ENCODE results near the gene MAVS. TPM values are rescaled to one million over a fixed set of nuclear protein-coding genes. Genes with fewer than 3 reads are reported as not detected.
A peak's percentile ranks its signal among the peaks of the same experiment; 100 is the strongest.

The MAVS gene
- total RNA-seq, 1 experiment from 2014 or later, result 23.4 TPM

DNA sequence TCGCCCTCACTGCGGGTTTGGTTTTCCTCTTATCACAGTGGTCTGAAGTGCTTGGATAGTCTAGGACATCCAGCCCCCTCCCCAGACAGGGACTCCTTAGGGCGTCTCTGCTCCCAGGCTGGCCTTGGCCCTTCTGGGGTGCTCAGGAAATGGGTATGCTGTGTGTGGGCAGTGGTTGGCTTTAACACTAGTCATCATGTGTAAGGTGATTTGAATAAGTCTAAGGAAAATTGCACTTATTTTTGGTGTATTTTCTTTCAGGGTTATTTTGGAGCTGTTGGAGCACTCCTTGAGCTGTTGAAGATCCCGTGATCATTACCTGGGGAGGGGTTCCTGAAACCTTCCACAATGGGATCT lies 76.3 kb downstream of the MAVS start:
- Mint-ChIP-seq H3K27me3 (ENCODE audit: low read depth) (no peaks in the 10 kb centered on the region), H3K36me3 (peaks cover 52% of the 10 kb centered on the region), H3K4me3 (no peak overlapping the region), H3K9me3 (no peaks in the 10 kb centered on the region), H3K27ac (peak overlapping the region; percentile 82; the same call in 1 of the 2 replicates), H3K4me1 (peaks cover 30% of the 10 kb centered on the region)
- TF ChIP-seq, protein P1, sequence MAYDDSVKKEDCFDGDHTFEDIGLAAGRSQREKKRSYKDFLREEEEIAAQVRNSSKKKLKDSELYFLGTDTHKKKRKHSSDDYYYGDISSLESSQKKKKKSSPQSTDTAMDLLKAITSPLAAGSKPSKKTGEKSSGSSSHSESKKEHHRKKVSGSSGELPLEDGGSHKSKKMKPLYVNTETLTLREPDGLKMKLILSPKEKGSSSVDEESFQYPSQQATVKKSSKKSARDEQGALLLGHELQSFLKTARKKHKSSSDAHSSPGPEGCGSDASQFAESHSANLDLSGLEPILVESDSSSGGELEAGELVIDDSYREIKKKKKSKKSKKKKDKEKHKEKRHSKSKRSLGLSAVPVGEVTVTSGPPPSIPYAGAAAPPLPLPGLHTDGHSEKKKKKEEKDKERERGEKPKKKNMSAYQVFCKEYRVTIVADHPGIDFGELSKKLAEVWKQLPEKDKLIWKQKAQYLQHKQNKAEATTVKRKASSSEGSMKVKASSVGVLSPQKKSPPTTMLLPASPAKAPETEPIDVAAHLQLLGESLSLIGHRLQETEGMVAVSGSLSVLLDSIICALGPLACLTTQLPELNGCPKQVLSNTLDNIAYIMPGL (CRISPR knock-in tag; IDR thresholded peaks at IDR 0.05), result no peak
- TF ChIP-seq SOX15 (CRISPR knock-in tag; IDR thresholded peaks at IDR 0.05) (no peak), CREM (CRISPR knock-in tag; IDR thresholded peaks at IDR 0.05) (no peak)
- DNase-seq (ENCODE audit: low spot score), result no peak
- ATAC-seq, result no peak
- POLR2A ChIA-PET, result interaction anchor here (0.5 kb wide), 1 partner anchor 13 kb away, joined by 3 read pairs; no protein-coding TSS in a partner anchor
- CTCF ChIA-PET, result interaction anchor here (1.1 kb wide), 1 partner anchor 149 kb away, joined by 6 read pairs; no protein-coding TSS in a partner anchor

DNA sequence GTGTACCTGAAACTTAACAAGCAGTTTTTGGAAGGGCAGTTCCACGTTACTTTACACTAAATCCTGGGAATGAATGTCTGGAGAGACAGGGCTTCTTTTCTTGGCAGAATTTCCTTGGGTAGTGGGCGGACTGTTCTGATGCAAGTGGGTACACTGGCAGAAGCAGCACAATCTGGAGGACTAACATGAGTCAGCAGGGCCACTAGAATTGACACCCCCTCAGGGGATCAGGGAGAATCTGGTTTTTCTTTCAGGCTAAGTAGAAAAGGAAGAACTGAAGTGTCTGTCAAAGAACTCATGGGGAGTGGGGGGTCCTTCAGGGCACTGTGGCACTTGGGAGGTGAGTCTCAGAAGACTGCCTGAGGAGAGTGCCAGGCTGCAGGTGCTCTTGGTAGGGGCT lies 77.2 kb downstream of the MAVS start:
- ChIA-PET POLR2A (no interaction called here), CTCF (no interaction called here)
- Mint-ChIP-seq H3K36me3 (peaks cover 43% of the 10 kb centered on the region), H3K9me3 (no peaks in the 10 kb centered on the region), H3K4me1 (peaks cover 33% of the 10 kb centered on the region), H3K27ac (peak overlapping the region; percentile 43; the same call in 1 of the 2 replicates), H3K4me3 (no peak overlapping the region), H3K27me3 (ENCODE audit: low read depth) (no peaks in the 10 kb centered on the region)
- TF ChIP-seq NFATC4 (CRISPR knock-in tag; IDR thresholded peaks at IDR 0.05) (no peak), KAT7 (CRISPR knock-in tag; IDR thresholded peaks at IDR 0.05; ENCODE audit: borderline replicate concordance) (no peak), TP53 (CRISPR knock-in tag; IDR thresholded peaks at IDR 0.05) (no peak), NR1H2 (CRISPR knock-in tag; IDR thresholded peaks at IDR 0.05) (no peak), FOXJ3 (CRISPR knock-in tag; IDR thresholded peaks at IDR 0.05; ENCODE audit: borderline replicate concordance) (no peak), CBFB (CRISPR knock-in tag; IDR thresholded peaks at IDR 0.05; ENCODE audit: low read depth) (no peak), PRRX2 (CRISPR knock-in tag; IDR thresholded peaks at IDR 0.05) (no peak), ZNF138 (CRISPR knock-in tag; conservative IDR thresholded peaks at IDR 0.05) (no peak), NFE2L1 (CRISPR knock-in tag; IDR thresholded peaks at IDR 0.05) (no peak), ZNF263 (CRISPR knock-in tag; IDR thresholded peaks at IDR 0.05; ENCODE audit: low read depth) (no peak), GABPB1 (CRISPR knock-in tag; IDR thresholded peaks at IDR 0.05) (no peak), JAZF1 (CRISPR knock-in tag; IDR thresholded peaks at IDR 0.05) (no peak)
- TF ChIP-seq, protein P2, sequence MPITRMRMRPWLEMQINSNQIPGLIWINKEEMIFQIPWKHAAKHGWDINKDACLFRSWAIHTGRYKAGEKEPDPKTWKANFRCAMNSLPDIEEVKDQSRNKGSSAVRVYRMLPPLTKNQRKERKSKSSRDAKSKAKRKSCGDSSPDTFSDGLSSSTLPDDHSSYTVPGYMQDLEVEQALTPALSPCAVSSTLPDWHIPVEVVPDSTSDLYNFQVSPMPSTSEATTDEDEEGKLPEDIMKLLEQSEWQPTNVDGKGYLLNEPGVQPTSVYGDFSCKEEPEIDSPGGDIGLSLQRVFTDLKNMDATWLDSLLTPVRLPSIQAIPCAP (CRISPR knock-in tag; IDR thresholded peaks at IDR 0.05), result no peak
- TF ChIP-seq, protein P3, sequence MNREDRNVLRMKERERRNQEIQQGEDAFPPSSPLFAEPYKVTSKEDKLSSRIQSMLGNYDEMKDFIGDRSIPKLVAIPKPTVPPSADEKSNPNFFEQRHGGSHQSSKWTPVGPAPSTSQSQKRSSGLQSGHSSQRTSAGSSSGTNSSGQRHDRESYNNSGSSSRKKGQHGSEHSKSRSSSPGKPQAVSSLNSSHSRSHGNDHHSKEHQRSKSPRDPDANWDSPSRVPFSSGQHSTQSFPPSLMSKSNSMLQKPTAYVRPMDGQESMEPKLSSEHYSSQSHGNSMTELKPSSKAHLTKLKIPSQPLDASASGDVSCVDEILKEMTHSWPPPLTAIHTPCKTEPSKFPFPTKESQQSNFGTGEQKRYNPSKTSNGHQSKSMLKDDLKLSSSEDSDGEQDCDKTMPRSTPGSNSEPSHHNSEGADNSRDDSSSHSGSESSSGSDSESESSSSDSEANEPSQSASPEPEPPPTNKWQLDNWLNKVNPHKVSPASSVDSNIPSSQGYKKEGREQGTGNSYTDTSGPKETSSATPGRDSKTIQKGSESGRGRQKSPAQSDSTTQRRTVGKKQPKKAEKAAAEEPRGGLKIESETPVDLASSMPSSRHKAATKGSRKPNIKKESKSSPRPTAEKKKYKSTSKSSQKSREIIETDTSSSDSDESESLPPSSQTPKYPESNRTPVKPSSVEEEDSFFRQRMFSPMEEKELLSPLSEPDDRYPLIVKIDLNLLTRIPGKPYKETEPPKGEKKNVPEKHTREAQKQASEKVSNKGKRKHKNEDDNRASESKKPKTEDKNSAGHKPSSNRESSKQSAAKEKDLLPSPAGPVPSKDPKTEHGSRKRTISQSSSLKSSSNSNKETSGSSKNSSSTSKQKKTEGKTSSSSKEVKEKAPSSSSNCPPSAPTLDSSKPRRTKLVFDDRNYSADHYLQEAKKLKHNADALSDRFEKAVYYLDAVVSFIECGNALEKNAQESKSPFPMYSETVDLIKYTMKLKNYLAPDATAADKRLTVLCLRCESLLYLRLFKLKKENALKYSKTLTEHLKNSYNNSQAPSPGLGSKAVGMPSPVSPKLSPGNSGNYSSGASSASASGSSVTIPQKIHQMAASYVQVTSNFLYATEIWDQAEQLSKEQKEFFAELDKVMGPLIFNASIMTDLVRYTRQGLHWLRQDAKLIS (CRISPR knock-in tag; IDR thresholded peaks at IDR 0.05; ENCODE audit: borderline replicate concordance), result no peak
- TF ChIP-seq, protein P4, sequence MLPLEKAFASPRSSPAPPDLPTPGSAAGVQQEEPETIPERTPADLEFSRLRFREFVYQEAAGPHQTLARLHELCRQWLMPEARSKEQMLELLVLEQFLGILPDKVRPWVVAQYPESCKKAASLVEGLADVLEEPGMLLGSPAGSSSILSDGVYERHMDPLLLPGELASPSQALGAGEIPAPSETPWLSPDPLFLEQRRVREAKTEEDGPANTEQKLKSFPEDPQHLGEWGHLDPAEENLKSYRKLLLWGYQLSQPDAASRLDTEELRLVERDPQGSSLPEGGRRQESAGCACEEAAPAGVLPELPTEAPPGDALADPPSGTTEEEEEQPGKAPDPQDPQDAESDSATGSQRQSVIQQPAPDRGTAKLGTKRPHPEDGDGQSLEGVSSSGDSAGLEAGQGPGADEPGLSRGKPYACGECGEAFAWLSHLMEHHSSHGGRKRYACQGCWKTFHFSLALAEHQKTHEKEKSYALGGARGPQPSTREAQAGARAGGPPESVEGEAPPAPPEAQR (CRISPR knock-in tag; IDR thresholded peaks at IDR 0.05), result no peak
- TF ChIP-seq, protein P5, sequence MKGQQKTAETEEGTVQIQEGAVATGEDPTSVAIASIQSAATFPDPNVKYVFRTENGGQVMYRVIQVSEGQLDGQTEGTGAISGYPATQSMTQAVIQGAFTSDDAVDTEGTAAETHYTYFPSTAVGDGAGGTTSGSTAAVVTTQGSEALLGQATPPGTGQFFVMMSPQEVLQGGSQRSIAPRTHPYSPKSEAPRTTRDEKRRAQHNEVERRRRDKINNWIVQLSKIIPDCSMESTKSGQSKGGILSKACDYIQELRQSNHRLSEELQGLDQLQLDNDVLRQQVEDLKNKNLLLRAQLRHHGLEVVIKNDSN (CRISPR knock-in tag; IDR thresholded peaks at IDR 0.05), result no peak
- DNase-seq (ENCODE audit: low spot score), result no peak
- no peak for ATAC-seq
